Calu3 (cell line): Measurements from ENCODE around the gene PFKP. TPM values are rescaled to one million over a fixed set of nuclear protein-coding genes. Genes with fewer than 3 reads are reported as not detected.

Experiments used
- BruUV-seq: library from RNA; stranded (reverse); fragments of 400-500 nt; replicated peaks from 2 replicates; lab custom pipeline; 2021; lab: Mats Ljungman, UMichigan
- CTCF ChIA-PET: fragments of 300-600 bp; sonication (Branson Sonifier 250); formaldehyde crosslinking; loops from one replicate; lab custom pipeline; 2022; ENCODE audit warnings: antibody characterized with exemption; lab: Charles Lee
- DNase-seq: peaks from one replicate; pipeline ENCODE4 v3.0.0; 2022
- H3K27ac Mint-ChIP-seq: one replicate; pipeline ENCODE4 v1.8.0; 2022; ENCODE audit warnings: mixed read lengths; ENCODE audit not compliant: unreplicated experiment
- H3K27me3 Mint-ChIP-seq: one replicate; pipeline ENCODE4 v1.8.0; 2022; ENCODE audit warnings: mixed read lengths; ENCODE audit not compliant: unreplicated experiment
- H3K36me3 Mint-ChIP-seq: one replicate; pipeline ENCODE4 v1.8.0; 2022; ENCODE audit warnings: mild to moderate bottlenecking, moderate library complexity, mixed read lengths; ENCODE audit not compliant: insufficient read depth, unreplicated experiment
- H3K4me1 Mint-ChIP-seq: one replicate; pipeline ENCODE4 v1.8.0; 2022; ENCODE audit warnings: mild to moderate bottlenecking, low read depth, mixed read lengths; ENCODE audit not compliant: unreplicated experiment
- H3K4me3 Mint-ChIP-seq: one replicate; pipeline ENCODE4 v1.8.0; 2022; ENCODE audit warnings: mild to moderate bottlenecking, low read depth, moderate library complexity, mixed read lengths; ENCODE audit not compliant: unreplicated experiment
- H3K9me3 Mint-ChIP-seq: one replicate; pipeline ENCODE4 v1.8.0; 2022; ENCODE audit warnings: low read depth, mixed read lengths; ENCODE audit not compliant: unreplicated experiment
- intact Hi-C: fragments of 100-400 bp; cut with micrococcal nuclease; formaldehyde crosslinking; loops from one replicate; pipeline ENCODE4 v1.10.0; 2022; ENCODE audit not compliant: unreplicated experiment
- total RNA-seq: library from RNA; stranded (reverse); gene quantifications from 2 replicates; pipeline ENCODE4 v1.2.3, GENCODE V29; 2022
- TF ChIP-seq, protein P1 (sequence below): fragments of 200-600 bp; IDR thresholded peaks from one replicate; pipeline ENCODE4 v1.8.0; 2022; ENCODE audit warnings: antibody characterized with exemption; ENCODE audit not compliant: unreplicated experiment

Gene PFKP
- total RNA-seq, 1 experiment from 2014 or later = 272 TPM

DNA sequence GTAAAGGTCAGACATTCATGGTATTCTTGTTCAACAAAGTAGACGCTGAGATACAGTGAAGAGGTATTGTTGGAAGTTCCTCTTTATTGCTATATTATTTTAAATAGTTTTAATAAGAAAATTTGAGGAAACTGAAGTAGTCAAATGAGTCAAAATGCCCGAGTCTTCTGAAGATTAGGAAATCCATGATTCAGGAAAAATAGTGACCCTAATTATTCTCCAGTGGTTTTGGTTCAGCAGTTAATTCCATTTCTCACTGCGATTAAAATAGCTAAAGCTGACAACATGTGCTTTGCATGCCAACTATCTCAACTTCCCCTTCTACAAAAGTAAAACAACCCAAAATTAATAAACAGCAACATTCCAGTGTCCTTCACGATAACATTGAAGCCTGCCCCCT, 32.7 kb upstream of the PFKP start:
- TF ChIP-seq, protein P1, sequence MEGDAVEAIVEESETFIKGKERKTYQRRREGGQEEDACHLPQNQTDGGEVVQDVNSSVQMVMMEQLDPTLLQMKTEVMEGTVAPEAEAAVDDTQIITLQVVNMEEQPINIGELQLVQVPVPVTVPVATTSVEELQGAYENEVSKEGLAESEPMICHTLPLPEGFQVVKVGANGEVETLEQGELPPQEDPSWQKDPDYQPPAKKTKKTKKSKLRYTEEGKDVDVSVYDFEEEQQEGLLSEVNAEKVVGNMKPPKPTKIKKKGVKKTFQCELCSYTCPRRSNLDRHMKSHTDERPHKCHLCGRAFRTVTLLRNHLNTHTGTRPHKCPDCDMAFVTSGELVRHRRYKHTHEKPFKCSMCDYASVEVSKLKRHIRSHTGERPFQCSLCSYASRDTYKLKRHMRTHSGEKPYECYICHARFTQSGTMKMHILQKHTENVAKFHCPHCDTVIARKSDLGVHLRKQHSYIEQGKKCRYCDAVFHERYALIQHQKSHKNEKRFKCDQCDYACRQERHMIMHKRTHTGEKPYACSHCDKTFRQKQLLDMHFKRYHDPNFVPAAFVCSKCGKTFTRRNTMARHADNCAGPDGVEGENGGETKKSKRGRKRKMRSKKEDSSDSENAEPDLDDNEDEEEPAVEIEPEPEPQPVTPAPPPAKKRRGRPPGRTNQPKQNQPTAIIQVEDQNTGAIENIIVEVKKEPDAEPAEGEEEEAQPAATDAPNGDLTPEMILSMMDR = no peak
- Mint-ChIP-seq H3K4me1 (no peaks in the 10 kb centered on the region), H3K9me3 (no peaks in the 10 kb centered on the region), H3K27me3 (peaks cover 60% of the 10 kb centered on the region), H3K4me3 (no peak overlapping the region), H3K36me3 (peaks cover 3% of the 10 kb centered on the region), H3K27ac (no peak overlapping the region)
- intact Hi-C loops = no loop called here
- CTCF ChIA-PET = no interaction called here
- DNase-seq = no peak
- no TSS peak for BruUV-seq

DNA sequence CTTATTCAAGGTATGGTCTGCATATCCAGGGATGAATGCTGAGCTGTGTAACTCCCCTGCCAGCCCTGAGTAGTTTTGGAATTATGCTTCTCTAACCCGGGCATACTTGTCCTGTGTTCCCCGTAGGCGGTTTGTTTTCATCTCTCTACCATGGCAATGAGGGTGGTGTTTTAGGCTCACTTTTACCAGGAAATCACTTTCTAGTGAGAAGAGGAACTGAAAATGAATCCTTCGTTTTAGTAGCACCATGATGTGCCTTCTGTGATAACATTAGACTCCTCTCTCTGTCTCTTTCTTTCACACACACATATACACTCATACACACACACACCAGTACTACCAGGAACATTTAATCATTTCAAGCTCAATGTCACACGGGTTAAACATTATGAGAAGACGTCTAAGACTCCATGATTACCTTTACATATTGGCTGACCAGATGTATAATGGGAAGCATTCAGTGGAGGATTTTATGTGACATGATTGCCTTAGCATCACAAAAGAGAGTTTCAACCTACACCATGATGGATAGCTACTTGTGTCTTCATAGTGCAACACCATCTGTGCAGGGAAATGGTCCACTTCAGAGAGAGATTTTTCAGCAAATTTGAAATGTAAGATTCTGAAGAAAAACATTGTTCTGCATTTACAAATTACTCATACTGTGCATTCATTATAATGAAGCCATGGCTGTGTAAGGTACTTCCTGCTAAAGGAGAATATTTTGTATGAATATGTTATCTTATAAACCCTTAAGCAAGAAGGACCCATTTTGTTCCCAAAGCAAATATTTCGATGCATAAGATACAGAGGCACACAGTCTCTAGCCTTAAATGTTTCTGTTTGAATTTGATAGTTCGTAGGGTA, 31.0 kb upstream of the PFKP start:
- Mint-ChIP-seq H3K4me3 (no peak overlapping the region), H3K27me3 (peaks cover 52% of the 10 kb centered on the region)

DNA sequence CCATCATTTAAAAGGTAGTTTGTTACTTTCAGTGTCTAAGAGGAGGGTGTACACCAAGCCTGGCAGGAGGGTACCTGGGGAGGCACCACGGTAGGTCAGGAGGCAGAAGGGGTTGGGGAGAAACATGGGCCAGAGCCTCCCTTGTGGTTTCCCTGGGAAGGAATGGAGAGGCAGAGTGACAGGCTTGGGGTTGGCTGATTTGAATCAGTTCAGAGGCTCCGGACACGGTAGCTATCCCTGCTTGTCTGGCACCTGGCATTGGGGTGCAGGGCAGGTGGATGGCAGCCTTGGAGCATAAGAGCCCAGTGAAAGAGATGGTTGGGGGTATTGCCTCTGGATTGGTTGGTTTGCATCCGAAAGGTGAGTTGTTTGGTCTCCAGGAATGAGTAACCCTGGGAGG, 30.2 kb upstream of the PFKP start:
- no peaks in the 10 kb centered on the region for H3K4me1 Mint-ChIP-seq
- H3K4me3 Mint-ChIP-seq = no peak overlapping the region
- H3K9me3 Mint-ChIP-seq = peaks cover 5% of the 10 kb centered on the region
- H3K27me3 Mint-ChIP-seq = peaks cover 44% of the 10 kb centered on the region
- no peak overlapping the region for H3K27ac Mint-ChIP-seq
- H3K36me3 Mint-ChIP-seq = peaks cover 3% of the 10 kb centered on the region
- DNase-seq = no peak
- TF ChIP-seq, protein P1 = no peak
- BruUV-seq = no TSS peak
- intact Hi-C loops = no loop called here
- CTCF ChIA-PET = no interaction called here

More for the DNA sequence above, 31.0 kb upstream of the PFKP start:
- CTCF ChIA-PET = interaction anchor here (0.6 kb wide), 1 partner anchor 200 kb away, joined by 4 read pairs; no protein-coding TSS in a partner anchor
- intact Hi-C loops = no loop called here
- Mint-ChIP-seq H3K27ac (no peak overlapping the region), H3K4me1 (no peaks in the 10 kb centered on the region), H3K36me3 (peaks cover 3% of the 10 kb centered on the region), H3K9me3 (peaks cover 5% of the 10 kb centered on the region)
- BruUV-seq = no TSS peak
- DNase-seq = no peak
- TF ChIP-seq, protein P1 = no peak

DNA sequence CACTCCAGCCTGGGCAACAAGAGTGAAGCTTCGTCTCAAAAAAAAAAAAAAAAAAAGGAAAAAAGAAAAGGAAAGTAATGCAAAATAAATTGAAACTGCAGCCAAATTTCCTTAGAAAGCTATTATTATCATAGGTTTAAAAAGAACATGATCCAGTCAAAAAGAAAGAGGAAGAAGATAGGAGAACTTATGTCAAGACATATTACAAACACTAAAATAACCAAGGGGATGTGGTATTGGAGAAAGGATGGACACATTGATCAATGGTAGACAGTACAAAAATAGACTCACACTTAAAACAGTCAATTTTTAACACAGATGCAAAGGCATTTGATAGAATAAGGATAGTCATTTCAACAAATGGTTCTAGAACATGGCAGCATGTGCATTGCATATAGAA, 27.3 kb upstream of the PFKP start:
- Mint-ChIP-seq H3K27me3 (peaks cover 31% of the 10 kb centered on the region), H3K9me3 (peaks cover 5% of the 10 kb centered on the region), H3K4me3 (no peak overlapping the region), H3K36me3 (peaks cover 3% of the 10 kb centered on the region), H3K27ac (no peak overlapping the region), H3K4me1 (peaks cover 9% of the 10 kb centered on the region)
- CTCF ChIA-PET = no interaction called here
- intact Hi-C loops = loop anchor here (5.0 kb wide), 2 partner anchors 63 to 418 kb away; no protein-coding TSS in a partner anchor
- TF ChIP-seq, protein P1 = no peak
- BruUV-seq = no TSS peak
- DNase-seq = no peak
